ENCODE data around the gene RCBTB1.

GRCh38 chr13:49517461-49517860 is 67.9 kb downstream of the RCBTB1 start:
- TF ChIP-seq EZH2 (IDR thresholded peaks at IDR 0.05; ENCODE audit: low read length): no peak
- TF ChIP-seq CTCF (optimal IDR thresholded peaks at IDR 0.05 in 1 of 3, IDR thresholded peaks at IDR 0.05 in 1 of 3, conservative IDR thresholded peaks at IDR 0.05 in 1 of 3; ENCODE audit: extremely low read depth in 1 of 3, insufficient read depth in 2 of 3, low read length in 3 of 3): no peak

Data from keratinocyte (primary cell).